Dedifferentiated amniotic fluid mesenchymal stem cell (primary cell): Measurements from ENCODE around the gene FRAS1.
"Not testable (repeated sequence)": the region's sequence is repeated elsewhere in the genome, so short reads cannot be mapped to it uniquely, and the experiment has no call there.

ENCODE experiments used
- DNase-seq: peaks from one replicate; pipeline ENCODE4 v3.0.0-alpha.2; 2016; ENCODE audit errors: extremely low spot score

Gene FRAS1

GRCh38 chr4:78547899-78548298 lies 490.8 kb downstream of the FRAS1 start:
- not testable (repeated sequence) for DNase-seq

GRCh38 chr4:78548889-78549288 lies 491.8 kb downstream of the FRAS1 start:
- DNase-seq: not testable (repeated sequence)

DNA sequence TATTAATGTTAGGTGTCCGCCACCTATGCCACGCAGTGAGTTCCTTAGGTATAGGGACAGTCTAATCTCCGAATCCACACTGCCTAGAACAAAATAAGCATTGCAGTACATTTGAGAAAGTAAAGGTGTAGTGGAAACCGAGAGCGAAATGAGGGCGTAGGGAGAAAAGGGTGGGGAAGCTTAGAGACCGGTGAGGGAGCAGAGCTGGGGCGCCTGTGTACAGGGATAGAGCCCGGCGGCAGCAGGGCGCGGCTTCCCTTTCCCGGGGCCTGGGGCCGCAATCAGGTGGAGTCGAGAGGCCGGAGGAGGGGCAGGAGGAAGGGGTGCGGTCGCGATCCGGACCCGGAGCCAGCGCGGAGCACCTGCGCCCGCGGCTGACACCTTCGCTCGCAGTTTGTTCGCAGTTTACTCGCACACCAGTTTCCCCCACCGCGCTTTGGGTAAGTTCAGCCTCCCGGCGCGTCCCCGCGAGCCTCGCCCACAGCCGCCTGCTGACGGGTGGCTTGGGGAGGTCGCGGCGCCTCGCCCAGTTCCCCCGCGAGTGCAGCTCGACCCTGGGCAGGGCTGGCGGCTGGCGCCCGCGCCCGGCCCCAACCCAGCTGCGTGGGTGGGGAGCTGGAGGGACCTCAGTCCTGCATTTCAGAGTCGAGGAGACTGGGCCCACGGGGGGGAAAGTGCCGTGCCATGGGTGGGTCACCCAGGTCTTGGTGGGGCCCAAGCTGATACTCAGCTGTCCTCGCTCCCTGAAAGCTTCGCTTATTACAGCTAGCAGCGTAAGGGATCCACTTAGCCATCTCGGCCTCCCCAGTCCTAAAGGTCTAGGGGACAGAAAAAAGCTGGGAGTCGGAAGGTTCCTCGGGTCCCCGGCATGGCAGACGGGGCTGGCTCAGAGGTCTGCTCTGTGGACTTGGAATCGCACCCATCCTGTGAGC lies 494.6 kb downstream of the FRAS1 start, which contains the start of gene ANXA3:
Gene ANXA3 (plus strand): TSS at position 351 of the 932 bp plus-strand sequence. CDS start 2,704 bp downstream, outside the sequence.
- DNase-seq: no peak

DNA sequence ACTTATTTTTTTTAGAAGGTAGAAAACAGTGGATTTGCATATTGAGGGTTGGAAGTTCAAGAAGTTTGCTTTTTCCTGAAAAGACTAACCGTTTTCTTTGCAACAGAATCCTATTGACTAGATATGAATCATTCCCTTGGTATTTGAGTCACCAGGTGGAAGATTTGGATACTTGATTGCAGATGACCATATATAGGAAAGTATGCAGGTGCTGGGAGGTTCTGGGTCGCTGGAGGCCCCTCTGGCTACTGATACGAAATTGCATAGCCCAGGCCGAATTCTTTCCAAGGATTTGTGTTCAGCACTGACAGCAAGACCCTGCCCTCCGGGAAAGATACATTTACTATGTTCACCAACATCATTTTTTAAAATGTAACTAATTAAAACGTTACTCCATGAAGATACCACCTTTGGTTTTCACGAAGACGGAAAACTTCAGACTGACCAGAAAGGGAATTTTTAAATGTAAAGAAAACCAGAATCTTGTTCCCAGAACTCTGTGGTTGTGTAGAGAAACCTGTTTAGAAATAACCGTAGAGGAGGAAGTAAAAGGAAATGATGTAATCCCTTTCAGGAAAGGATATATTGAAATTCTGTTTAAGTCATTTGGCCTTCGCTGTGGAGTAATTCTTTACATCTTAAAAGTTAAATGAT lies 495.4 kb downstream of the FRAS1 start:
- DNase-seq: no peak

DNA sequence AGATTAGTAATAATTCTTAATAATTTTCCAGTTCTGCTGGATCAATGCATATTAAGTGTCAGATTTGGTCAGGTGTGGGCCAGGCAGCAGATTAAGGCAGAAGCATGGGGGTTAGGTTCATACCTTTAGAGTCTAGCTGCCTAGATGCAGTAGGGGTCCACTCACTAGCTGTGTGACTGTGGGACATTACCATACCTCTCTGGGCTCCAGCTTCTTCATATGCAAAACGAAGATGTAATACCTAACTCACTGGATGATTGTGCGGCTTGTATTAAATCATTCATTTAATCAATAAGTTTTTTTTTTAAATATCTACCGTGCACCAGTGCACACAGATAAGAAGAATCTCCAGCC lies 495.9 kb downstream of the FRAS1 start:
- no peak for DNase-seq

DNA sequence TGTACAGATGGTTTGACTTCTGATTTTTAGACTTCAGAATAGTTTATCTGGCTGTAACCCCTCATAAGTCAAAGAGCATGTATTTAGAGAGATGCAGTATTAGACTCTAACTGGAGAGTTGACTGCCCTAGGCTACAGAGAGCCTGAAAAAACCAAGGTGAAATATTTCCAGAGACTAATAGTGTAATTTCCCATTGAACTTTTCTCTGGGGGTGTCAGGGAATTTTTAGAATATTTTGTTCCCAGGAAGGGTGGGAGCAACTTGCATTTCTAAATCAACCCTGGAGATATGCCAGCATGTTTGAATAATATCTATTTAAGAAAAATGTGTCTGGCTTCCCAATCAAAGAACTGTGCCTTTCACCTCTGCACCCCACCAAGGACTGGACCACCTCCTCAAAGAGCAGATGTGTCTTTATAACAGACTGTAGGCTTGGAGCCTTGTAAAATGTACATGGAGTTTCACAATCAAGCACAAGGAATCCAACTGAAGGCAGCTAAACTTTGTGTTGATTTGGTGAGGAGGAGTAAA lies 496.5 kb downstream of the FRAS1 start:
- DNase-seq: no peak

GRCh38 chr4:78556665-78557064 lies 499.5 kb downstream of the FRAS1 start:
- no peak for DNase-seq

DNA sequence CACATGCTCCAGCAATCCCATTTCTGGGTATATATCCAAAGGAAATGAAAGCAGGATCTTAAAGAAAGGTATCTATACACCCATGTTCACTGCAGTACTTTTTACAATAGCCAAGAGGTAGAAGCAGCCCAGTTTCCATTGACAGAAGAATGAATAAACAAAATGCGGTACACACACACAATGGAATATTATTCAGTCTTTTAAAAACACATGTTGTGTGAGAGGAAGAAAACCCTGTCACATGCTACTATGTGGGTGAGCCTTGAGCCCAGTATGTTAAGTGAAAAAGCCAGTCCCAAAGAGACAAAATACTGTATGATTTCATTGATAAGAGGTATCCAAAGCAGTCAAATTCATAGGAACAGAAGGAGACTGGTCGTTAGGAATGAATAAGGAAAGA lies 500.7 kb downstream of the FRAS1 start:
- DNase-seq: no peak

DNA sequence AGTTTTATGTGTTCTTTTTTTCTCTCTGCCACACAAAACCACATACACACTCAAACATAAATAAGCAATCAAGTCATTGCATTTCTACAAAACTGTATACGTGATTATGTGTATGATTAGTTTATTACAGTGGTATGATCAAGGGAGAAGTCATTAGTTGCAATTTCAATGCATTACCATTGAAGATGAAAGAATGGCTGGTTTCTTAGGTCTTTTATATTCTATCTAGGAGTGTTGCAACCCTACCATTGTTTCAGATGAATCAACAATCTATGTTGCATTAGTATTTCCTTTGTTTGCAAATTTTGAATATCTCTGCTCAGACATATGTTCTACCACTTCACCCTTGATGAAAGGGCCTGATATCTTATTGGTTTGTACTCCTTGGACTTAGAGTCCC lies 501.3 kb downstream of the FRAS1 start:
- no peak for DNase-seq

GRCh38 chr4:78560296-78560963 lies 503.3 kb downstream of the FRAS1 start:
- DNase-seq: peak; percentile 54

DNA sequence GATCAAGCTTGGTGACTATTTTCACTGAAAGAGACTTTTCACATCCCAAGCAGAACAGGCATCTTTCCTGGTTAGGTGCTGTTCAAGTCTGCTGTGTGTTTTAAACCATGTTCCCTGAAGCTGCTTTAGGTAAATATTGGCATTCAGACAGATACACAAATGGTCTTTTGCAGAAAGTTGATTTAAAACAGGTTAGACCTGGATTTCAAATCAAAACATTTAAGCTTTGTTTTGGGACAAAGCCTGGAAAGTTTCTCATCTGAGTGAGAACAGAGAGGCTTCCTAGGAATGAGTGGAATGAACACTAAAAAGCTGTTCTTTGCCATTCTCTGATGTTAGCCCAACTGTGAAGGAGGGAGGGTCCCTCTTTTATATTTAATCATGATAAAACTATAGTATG lies 504.6 kb downstream of the FRAS1 start:
- peak; percentile 30 for DNase-seq

- DNase-seq: no peak
These were observed 505.6 kb downstream of the FRAS1 start for GRCh38 chr4:78562687-78563086.

DNA sequence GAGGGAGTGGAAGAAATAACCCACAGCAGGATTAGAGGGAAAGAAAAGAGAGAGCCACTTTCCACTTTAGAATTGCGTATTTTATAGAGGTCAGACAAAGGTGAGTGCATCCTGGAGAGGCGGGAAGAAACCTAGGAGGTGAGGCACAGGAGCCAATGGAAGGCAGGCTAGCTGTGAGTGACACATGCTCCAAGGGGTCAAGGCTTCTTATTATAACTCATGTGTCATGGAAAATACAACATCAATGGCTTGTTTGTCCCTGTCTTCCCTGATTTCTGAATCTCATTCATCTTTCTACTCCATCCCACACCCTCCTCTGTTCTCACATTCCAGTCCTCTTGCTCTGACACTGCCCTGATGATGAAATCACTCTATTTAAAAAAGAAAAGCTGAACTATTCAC lies 508.8 kb downstream of the FRAS1 start:
- peak; percentile 73 for DNase-seq

GRCh38 chr4:78566834-78567499 lies 509.8 kb downstream of the FRAS1 start:
- DNase-seq: no peak

DNA sequence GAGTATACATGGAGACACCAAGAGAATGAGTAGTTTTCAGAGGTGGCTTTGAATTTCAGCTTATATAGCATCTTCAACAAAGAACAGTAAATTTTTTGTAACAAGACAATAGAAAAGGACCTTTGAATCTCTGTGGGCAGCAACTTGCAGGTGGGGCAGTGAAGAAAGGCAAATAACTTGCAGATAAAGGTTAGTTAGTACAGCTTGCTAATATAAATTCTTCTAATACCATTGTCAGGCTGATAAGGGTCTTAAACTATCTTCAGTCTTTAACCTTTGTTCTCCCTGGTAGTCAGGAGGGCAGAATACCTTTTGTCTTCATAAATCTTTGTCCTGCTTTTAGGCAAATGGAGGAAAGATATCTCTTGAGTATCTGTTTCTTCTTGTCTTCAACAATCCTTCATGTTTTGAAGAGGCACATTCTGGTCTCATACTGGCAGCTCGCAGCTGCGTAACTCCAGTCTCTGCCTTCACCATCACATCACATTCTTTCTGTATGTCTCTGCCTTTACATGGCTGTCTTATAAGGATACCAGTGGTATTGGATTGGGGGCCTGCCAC lies 510.5 kb downstream of the FRAS1 start:
- DNase-seq: no peak

- no peak for DNase-seq
These were observed 511.6 kb downstream of the FRAS1 start for GRCh38 chr4:78568640-78569305.

DNA sequence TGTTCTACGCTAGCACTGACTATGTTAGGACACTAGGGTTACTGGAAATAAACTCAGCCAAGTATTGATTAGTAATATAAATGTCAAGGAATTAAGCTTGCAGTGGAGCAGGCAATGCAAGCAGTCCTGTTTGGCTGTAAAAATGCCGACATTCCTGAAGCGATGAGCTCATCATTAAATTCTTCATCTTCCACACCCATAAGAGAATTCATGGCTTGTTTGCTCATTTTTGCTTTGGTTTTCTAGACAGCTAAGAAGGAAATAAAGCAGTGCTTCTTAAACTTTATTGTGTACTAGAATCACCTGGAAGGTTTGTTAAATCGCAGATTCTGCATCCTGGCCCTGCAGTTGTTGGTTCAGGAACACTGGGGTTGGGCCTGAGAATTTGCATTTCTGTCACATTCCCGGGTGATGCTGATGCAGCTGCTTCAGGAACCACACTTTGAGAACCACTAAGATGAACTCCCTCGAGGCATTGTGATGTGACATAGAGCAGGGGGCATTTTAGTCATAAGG lies 512.2 kb downstream of the FRAS1 start:
- DNase-seq: peak; percentile 90

GRCh38 chr4:78570117-78570516 lies 513.0 kb downstream of the FRAS1 start:
- DNase-seq: no peak

DNA sequence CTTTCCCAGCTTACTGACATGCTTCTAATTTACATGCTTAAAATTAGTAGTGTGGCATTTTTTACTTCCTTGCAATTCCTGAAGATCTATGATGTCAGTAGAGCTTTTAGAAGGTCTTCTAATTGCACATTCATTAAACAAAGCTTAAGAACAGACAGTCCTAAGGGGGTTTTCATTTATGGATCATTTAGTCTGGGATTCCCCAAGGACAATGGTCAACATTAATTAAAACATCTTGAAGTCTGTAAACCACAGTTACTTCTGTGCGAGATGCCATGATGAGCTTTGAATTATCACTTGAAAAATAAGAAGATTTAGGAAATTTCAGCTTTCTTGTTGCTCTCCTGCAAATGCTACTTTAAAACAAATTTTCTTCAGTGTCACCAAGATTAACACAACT lies 514.7 kb downstream of the FRAS1 start:
- no peak for DNase-seq

DNA sequence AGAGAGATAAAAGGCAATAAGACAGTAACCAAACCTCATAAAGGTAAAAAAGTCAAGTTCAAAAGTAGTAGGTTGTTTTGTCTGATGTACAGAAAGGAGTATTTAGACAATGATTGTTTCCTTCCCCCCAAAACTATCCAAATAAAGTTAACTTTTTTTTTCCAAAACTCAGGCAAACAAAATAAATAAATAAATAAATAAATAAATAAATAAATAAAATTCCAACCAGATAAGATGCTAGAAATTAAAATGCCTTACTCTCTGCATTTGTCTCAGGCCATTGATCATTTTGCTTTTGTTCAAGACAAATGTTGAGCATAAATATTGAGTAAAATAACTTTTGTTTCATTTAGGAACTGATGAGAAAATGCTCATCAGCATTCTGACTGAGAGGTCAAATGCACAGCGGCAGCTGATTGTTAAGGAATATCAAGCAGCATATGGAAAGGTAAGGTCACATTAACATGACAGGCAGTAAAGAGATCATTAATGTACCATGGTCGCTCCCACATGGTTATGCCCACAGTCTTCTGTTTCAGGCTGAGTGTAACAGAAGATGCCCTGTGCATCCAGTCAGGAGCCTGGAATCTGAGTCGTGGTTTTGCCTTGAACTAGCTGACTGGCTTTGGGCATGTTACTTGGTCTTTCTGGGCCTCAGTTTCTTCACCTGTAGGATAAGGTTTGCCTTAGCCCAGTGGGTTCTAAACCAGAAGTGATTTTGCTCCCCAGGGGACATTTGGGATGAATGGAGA lies 521.7 kb downstream of the FRAS1 start:
- no peak for DNase-seq
